Inflammatory macrophage treated with lipopolysaccharide for 4 hours (primary cell): ENCODE data around the gene TMEM38B.
A peak's percentile ranks its signal among the peaks of the same experiment; 100 is the strongest.
"Not testable (repeated sequence)": the region's sequence is repeated elsewhere in the genome, so short reads cannot be mapped to it uniquely, and the experiment has no call there.

Experiments
- DNase-seq: peaks from one replicate; pipeline ENCODE4 v3.0.0-alpha.2; 2020

Gene TMEM38B

DNA sequence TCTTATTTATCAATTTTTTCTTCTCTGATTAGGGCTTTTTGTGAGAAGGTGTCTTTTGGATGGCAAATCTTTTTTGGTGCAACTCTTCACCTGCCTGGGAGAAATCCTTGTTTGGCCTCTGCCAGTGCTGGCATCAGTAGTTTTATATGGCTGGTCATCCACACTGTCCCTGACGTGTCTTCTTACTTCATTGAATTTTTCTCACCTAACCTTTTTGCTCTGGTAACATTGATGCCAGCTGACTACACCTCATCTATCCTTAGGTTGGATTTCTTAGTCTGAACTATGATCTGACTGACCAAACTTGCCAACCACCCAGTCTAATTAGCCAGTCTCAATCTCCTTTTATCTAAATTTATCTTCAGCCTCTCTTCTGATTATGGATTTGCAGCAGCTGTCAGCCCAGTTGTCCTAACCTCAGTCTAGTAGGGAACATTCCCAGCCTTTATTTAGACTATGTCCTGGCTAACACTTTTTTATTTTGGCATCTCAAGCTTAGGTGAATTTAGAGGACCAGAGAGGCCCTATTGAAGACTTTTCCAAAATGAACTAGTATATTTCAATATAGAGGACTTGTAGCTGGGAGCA, 10.6 kb upstream of the TMEM38B start:
- no peak for DNase-seq

DNA sequence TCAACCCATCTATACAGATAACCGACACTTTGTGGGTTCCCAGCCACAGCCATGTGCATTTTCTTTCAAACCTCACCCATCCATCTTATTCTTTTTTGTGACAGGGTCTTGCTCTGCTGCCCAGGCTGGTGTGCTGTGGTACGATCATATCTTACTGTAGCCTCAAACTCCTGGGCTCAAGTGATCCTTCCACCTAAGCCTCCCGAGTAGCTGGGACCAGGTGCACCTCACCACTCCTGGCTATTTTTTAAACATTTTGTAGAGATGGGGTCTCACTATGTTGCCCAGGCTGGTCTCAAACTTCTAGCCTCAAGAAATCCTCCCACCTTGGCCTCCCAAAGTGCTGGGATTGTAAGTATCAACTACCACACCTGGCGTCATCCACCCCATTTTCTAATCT, 7.4 kb upstream of the TMEM38B start:
- DNase-seq, result no peak

DNA sequence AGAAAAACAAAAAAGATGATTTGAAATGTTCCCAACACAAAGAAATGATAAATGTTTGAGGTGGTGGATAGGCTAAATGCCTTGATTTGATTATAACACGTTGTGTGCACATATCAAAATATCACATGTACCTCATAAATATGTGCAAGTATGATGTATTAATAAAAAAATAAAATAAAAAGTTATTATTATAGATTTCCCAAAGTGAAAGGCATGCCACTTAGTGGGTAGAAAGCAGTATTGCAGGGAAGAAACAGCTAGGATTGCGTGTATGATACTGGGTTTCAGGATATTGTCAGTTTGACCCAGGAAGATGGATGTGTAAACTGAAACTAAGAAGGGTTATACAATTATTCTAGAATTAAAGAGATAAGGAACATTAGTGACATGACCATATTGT, 3.6 kb upstream of the TMEM38B start:
- peak; percentile 27 for DNase-seq

DNA sequence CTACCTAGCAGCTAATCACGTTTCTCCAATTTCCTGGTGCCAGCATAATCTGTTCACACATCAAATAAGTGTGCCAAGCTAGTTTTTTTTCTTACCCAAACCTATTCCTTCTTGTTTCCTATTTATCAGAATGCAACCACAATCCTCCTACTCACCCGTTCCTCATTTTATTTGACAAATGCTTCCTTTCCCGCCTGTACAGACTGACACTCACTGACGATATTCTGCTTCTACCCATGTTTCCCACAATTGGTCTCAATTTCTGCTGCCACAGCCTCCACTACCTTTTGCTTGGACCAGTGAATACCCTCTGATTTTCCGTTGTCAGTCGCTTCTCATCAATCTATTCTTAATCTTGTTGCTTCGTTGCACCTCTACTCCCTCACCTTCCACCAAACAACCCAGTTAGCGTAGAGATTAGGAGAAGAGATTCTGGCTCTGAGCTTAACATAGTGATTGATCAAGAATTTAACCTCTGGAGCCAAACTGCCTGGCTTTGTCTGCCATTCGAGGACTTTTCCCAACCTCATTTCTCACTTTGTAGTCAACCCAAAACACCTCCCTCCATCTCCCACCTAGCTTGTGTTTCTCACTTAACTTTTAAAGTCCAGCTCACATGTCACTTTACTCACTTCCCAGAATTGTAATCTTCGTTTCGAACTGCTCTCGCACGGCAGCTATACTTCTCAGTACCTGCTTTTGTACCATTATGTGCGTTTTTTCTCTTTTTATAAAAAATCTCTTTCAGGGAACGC, 729 bp upstream of the TMEM38B start:
- DNase-seq, result peak; percentile 56

DNA sequence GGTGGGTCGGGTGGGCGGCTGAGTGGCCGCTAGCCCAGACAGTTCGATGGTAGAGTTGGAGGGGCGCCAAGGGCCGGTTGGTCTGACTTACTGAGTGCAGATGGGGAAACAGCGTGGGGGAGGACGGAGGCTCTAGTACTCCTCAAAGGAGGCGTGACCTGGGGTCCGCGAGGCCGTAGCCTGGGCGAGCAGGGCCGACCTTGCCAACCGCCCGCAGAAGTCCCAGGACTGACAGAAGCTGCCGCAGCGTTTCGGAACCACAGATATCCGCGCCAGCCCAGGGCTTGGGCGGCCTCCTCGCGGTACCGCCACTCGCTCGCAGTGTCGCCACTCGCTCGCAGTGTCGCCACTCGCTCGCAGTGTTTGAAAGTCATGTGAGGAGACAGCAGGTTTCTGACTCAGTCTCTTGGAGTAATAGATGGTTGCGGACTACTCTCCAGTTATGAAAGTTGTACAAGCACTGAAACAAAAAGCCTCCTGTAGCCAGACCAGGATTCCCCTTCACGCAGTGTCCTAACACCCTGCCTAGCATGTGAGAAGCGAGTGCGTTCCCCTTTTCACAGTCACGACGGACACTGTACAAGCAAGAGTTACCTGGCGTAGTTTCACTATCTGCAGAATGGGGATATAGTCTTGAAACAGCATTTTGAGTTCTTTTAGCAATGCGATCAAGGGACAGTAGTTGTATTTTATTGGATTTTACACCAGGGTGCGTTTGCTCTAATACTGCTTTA, 674 bp downstream of the TMEM38B start:
- peak; percentile 95 for DNase-seq

DNA sequence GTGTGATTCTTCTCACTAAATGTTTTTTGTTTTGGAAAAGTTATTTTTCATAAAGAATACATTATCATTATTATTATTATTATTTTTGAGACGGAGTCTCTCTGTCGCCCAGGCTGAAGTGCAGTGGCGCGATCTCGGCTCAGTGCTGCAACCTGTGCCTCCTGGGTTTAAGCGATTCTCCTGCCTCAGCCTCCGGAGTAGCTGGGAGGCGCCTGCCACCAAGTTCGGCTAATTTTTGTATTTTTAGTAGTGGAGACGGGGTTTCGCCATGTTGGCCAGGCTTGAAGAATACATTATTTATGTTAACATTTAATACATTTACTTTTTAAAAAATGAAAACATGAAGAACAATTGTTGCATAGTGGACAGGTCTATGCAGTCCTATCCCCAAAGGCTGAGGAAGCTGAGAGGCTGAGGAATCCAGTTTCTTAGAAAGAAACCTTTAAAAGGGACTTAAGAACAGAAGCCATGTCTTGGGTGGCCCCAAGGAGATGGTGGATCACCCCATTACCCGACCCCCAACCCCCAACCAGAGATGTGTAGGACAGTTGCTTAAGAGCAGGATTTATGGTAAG, 2.0 kb downstream of the TMEM38B start:
- DNase-seq, result no peak

DNA sequence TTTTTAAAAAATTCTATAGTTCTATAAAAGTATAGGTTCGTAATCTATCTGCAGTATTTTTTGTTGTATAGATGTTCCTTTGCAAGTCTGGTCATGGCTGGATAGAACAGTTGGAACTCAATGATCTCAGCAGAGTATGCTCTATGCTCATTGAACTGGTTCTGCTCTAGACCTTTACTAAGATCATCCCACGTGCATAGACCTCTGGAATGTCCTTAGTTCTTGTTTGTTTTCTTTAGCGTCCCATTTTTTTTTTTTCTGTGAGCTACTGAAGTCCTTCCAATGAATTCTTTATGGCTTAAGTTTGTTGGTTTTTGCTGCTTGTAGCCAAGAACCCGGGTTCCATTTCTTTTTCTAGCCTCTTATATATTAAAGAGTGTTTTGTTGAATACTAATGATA, 3.5 kb downstream of the TMEM38B start:
- DNase-seq, result no peak

DNA sequence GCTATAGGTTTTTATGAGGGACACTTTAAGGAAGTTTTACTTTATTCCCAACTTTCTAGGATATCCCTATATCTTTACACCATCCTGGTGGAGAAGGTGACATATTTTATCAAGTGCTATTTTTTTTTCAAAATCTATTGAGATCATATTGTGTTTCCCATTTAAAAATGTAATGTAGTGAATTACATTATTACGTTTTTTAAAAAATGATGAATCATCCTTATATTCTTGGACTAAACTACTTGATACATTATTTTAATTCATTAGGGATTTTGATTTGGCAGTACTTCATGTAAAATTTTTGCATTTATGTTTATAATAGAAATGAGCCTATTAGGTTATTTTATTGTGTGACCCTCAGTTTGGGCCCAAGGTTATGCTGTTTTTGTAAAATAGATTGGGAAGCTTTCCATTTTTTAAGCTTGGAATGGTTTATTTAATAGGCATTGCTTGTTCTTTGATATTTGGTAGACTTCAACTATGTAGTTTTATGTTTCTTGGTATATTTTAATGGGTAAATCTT, 4.1 kb downstream of the TMEM38B start:
- DNase-seq, result no peak

DNA sequence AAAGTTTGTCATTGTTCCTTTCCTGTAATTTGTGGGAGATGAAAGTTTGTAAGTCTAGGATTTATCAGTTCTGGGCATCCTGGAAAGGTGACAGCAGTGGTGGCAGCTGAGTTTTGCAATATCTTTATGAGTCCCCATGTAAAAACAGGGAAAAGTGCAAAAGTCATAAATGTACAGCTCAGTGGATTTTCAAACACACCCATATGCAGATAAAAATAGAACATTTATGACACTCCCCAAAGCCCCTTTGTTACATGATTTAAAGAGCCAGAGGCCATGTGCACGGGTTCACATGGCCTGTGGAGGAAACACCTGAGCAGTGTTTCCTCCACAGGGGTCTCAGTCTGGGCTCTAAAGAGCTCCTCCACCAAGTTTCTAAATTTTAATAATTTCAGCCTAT, 6.3 kb downstream of the TMEM38B start:
- no peak for DNase-seq

DNA sequence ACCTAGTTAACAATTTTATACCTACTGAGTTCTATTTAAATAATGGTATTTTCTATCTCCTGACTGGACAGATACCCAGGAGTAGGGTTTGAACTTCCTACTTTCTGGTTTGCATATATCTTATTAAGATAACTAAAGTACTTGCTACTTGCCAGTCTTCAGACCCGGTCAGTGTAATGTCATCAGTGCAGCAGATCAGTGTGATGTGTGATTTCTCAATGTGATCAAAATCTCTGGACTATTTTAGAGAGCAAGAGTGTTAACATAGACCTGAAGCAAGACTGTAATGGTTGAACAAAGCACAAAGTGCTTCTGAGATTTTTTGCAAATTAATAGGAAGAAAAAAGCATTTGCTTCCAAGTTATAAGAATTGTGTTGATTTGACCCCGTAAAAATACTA, 6.8 kb downstream of the TMEM38B start:
- no peak for DNase-seq

DNA sequence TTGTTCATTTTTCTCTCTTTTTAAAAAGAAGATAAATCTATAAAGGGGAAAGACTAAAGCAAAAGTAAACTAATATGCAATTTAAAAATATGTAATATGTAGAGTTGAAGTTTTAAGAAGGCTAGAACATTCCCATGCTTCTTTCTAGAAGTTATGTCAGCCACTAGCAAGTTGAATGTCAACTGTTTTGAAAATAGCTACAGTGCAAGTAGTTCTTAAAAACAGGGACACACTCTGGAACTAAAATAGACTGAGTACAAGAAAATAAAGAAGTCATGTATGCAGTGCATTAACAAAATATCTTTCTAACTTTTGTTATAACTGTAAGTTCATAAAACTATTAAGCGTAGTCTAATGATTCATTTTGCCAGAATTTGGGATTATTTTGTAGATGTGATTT, 7.9 kb downstream of the TMEM38B start:
- DNase-seq, result no peak

DNA sequence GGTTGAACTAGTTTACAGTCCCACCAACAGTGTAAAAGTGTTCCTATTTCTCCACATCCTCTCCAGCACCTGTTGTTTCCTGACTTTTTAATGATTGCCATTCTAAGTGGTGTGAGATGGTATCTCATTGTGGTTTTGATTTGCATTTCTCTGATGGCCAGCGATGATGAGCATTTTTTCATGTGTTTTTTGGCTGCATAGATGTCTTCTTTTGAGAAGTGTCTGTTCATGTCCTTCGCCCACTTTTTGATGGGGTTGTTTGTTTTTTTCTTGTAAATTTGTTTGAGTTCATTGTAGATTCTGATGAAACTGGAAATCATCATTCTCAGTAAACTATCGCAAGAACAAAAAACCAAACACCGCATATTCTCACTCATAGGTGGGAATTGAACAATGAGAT, 9.3 kb downstream of the TMEM38B start:
- DNase-seq, result not testable (repeated sequence)

DNA sequence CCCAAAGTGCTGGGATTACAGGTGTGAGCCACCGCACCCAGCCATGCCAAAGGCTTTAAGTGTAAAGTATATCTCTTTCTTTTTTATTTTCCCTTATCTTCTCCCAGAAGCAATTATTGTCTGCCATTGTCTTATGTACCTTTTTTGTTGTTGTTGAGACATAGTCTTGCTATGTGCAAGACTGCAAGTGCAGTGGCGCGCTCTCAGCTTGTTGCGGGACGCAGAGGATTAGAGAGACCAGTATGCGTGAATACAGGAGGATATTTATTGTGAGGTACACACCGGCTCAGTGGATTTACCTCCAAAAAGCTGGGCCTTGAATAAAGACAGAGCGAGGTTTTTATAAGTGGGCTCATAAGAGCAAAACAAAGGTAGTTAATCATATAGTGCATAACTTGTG, 11.8 kb downstream of the TMEM38B start:
- no peak for DNase-seq

DNA sequence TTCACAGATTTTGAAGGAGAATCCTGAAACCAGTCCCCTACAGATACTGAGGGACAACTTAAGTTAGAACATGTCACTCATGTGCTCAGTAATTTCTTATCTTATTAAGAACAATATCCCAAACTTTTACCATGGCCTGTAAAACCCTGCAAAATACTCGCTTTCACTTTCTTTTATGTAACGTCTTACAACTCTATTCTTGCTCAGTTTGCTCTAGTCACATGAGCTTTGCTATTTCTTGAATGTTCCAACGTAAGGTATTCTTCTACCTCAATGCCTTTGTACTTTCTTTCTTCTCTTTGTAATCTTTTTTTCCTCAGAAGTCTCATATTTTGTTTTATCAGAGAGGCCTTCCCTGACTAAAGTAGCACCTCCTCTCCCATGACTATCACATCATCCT, 14.1 kb downstream of the TMEM38B start:
- DNase-seq, result peak; percentile 33

DNA sequence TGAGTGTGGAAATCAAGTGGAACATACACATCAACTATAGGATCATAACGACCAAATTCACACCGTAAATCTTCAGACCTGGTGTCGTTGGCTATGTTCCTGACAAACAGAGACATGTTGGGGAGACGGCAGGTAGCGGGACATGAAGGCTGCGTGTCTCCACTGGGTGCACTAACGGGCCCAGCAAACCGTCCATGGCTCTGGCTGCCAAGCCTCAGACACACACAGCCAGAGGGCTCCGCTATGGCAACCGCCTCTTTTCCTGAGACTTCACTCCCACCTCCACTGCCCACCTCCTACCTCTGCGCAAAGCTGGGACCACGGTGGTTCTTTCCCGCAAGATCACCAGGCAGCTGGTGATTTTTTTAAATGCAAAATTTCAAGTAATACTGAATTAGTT, 16.3 kb downstream of the TMEM38B start:
- no peak for DNase-seq

DNA sequence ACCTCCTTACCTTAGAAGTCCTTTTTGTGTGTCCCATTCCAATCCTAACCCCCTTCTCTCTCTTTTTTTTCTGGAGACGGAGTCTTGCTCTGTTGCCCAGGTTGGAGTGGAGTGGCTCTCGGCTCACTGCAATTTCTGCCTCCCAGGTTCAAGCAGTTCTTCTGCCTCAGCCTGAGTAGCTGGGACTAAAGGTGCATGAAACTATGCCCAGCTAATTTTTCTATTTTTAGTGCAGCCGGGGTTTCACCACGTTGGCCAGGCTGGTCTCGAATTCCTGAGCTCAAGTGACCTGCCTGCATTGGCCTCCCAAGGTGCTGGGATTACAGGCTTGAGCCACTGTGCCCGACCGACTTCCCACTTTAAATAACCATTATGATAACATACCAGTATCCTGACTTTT, 17.5 kb downstream of the TMEM38B start:
- DNase-seq, result no peak

DNA sequence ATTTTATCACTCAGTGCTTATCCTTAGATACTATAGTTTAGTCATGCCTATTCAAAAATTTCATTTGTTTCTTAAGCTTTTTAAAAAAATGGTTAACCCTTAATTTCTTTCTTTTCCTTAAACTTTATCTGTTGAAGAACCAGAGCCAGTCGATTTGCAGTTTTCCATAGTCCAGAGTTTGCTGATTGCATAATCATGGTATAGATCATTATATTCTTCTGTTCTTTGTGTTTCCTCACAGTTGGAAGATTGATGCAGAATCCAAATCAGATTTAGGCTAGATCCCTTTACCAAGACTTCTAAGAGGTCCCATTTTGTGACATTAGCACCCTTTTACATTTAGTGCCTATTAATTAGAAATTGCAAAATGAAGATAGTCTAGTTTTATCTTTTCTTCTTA, 18.0 kb downstream of the TMEM38B start:
- DNase-seq, result no peak

DNA sequence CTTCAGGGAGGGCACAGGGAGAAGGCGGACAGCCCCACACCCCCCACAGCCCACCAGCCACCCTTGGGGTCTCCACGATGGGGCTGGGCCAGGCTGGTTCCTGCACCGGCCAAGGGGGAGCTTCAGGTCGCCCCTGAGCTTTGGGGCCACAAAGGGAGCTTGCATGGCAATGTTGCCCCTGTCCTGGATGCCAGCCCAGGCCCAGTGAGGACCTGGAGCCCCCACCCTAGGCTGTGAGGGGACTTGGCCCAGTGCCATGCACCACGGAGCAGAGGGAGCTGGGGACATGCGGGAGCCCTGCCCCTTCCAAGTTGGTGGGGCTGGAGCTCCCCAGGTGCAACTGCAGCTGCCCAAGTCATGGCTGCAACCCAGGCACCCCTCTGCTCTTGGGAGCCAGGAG, 18.4 kb downstream of the TMEM38B start:
- DNase-seq, result no peak

DNA sequence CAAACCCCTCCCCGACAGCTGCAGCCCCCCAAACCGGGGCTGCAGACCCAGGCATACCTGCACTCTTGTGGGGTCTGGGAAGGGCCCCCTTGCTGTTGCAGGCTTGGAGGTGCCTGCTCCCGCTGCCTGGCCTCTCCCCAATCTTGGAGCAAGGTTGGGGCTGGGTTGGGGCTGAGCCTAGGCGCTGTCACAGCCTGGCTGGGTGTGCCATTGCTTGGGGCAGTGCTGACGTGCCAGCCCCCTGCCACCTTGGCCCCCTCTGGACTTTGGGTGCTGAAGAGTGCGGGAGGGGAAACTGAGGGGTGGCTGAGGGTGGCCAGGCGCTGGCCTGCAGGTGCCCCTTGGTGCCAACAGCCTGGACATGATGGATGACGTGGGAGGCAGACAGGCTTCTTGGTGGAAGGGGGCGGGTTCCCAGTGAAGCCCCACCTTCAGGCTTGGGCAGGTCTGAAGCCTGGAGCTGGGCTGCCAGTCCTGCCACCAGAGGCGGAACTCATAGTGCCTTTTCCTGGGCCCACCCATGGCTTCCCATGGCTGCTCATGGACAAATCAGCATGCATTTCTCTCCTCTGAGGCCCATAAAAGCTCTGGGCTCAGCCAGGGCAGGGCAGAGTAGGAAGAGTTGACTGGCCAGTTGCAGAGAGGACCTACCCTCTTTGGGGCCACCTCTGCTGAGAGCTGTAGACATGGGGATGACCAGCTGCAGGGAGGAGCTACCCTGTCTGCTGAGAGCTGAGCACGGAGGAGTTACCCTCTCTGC, 19.1 kb downstream of the TMEM38B start:
- DNase-seq, result no peak

DNA sequence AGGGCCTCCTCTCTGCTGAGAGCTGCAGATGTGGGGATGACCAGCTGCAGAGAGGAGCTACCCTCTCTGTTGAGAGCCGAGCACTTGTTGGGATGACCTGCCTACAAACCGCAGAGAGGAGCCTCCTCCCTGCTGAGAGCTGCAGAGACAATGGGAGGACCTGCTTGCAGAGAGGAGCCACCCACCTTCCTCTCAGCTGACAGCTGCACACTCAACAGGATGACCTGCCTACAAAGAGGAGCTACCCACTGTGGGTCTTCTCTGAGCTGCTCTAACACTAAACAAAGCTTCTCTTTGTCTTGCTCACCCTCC, 19.6 kb downstream of the TMEM38B start:
- DNase-seq, result no peak

DNA sequence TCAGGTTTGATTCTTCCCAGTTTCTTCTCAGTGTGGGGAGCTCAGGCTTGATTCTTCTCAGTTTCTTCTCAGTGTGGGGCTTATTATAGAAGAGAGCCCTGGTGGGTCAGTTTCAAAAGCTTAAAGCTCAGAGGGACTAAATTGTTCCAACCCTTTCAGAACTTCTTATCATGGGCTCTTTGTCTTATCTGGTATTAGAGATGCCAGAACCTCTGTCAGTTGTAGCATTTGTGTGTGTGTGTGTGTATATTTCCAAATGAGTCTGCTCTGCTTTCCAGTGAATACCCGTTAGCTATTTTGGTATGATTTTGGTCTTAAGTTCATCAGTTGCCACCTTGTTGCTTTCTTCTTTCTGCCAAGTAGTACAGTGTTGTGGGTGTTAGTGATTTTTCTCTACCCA, 21.8 kb downstream of the TMEM38B start:
- no peak for DNase-seq

DNA sequence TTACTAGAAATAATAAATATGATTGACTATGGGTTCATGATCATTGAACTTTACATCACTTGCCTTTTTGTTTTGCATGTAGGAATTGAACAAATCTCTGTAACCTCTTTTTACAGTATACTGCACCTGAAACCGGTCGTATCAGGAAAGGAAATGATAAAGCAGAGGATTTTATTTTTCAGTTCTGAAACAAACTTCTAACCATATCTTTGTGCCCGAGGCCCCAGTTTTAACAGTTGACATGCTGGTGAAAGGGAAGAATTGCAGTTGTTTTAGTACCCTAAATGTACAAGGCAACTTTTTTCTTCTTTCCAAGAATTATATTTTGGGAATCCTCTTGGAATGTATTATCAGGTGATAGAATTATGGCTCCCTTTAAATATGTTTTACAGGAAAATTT, 27.8 kb downstream of the TMEM38B start:
- DNase-seq, result no peak

DNA sequence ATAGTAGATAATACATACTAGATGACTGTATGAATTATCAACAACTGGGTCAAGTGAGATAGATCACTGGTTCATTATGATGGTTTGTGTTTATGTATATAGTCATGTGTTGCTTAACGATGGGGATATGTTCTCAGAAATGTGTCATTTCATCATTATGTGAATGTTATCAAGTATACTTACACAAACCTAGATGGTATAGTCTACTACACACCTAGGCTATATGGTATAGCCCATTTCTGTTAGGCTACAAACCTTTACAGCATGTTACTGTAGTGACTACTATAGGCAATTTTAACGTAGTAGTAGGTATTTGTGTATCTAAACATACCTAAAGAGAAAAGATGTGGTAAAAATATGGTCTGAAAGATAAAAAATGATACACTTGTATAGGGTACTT, 31.0 kb downstream of the TMEM38B start:
- no peak for DNase-seq
